Fibroblast of skin of left biceps (primary cell): ENCODE results near the gene SUGT1.

ENCODE experiments used
- DNase-seq, 2 experiments: peaks; one replicate each; pipeline ENCODE4 v3.0.0-alpha.2; 2013; ENCODE audit warnings: low read depth in 2 of 2

The SUGT1 gene

GRCh38 chr13:52737965-52738364 lies 85.3 kb downstream of the SUGT1 start:
- DNase-seq: no peak

GRCh38 chr13:52738719-52739467 lies 86.3 kb downstream of the SUGT1 start:
- DNase-seq: no peak

GRCh38 chr13:52739468-52740071 lies 86.9 kb downstream of the SUGT1 start, which contains the start of gene CNMD:
TSS of gene CNMD (minus strand) at chr13:52739820. CDS start at chr13:52739701, 119 bp downstream.
- no peak for DNase-seq

- DNase-seq: no peak
Observed at GRCh38 chr13:52743569-52743968, 90.9 kb downstream of the SUGT1 start.

- no peak for DNase-seq
Observed at GRCh38 chr13:52743988-52744387, 91.4 kb downstream of the SUGT1 start.

- no peak for DNase-seq
Observed at GRCh38 chr13:52744842-52745375, 92.3 kb downstream of the SUGT1 start.

- no peak for DNase-seq
Observed at GRCh38 chr13:52746141-52746540, 93.5 kb downstream of the SUGT1 start.

- DNase-seq: no peak
Observed at GRCh38 chr13:52749419-52749818, 96.8 kb downstream of the SUGT1 start.
